Stimulated activated CD8-positive, alpha-beta memory T cell treated with anti-CD3 and anti-CD28 coated beads, Interleukin-7, amount 100 ng/mL, for 4 hours (primary cell): ENCODE data around the gene CHEK2.
"Not testable (repeated sequence)": the region's sequence is repeated elsewhere in the genome, so short reads cannot be mapped to it uniquely, and the experiment has no call there.

Experiments used
- DNase-seq, 2 donors: peaks; one replicate each; pipeline ENCODE4 v3.0.0-alpha.2; 2020; ENCODE audit warnings: low read depth in 2 of 2

CHEK2 gene

DNA sequence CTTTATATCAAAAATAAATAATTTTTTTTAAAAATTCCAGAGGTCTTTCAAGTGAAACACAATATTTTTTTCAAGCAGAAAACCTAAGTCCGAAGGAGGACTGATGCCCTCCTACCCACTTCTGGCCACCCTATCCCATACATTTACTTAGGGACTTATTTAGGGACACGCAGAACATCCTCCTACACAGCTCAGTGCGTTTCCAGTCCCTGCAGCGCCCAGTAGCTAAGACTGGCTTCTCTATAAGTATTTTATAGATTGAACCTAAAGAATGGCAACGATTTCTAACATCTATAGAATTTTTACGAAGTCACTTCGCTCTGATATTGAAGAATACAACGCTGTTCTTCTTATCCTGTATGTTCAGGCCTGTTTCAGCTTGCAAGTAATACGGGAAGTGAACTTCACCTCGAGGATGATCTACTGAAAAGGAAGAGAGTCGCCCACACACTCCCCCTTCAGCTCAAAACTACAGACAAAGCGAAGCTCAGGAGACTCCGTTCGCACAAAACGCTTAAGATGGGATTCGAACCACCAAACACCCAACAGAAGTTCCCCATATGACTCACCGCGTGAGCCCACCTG lies 328 bp downstream of the CHEK2 start:
- no peak for DNase-seq

DNA sequence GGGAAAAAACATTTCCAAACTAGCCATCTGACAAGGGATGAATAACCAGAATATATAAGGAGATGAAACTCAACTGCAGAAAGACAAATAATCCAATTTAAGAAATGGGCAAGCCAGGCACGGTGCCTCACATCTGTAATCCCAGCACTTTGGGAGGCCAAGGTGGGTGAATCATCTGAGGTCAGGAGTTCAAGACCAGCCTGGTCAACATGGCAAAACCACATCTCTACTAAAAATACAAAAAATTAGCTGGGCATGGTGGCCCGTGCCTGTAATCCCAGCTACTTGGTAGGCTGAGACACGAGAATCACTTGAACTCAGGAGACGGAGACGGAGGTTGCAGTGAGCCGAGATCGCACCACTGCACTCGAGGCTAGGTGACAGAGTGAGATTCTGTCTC lies 2.7 kb downstream of the CHEK2 start:
- not testable (repeated sequence) for DNase-seq

DNA sequence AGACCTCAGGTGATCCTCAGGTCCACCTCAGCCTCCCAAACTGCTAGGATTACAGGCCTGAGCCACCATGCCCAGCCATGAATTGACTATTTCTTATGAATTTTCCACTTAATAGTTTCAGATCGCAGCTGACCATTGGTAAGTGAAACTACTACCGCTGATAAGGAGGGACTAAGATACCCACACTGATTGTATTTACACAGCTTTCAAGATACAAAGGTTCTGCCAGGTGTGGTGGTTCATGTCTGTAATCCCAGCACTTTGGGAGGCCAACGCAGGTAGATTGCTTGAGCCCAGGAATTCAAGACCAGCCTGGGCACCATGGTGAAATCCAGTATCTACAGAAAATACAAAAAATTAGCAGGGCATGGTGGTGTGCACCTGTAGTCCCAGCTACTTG lies 3.9 kb downstream of the CHEK2 start:
- no peak for DNase-seq

DNA sequence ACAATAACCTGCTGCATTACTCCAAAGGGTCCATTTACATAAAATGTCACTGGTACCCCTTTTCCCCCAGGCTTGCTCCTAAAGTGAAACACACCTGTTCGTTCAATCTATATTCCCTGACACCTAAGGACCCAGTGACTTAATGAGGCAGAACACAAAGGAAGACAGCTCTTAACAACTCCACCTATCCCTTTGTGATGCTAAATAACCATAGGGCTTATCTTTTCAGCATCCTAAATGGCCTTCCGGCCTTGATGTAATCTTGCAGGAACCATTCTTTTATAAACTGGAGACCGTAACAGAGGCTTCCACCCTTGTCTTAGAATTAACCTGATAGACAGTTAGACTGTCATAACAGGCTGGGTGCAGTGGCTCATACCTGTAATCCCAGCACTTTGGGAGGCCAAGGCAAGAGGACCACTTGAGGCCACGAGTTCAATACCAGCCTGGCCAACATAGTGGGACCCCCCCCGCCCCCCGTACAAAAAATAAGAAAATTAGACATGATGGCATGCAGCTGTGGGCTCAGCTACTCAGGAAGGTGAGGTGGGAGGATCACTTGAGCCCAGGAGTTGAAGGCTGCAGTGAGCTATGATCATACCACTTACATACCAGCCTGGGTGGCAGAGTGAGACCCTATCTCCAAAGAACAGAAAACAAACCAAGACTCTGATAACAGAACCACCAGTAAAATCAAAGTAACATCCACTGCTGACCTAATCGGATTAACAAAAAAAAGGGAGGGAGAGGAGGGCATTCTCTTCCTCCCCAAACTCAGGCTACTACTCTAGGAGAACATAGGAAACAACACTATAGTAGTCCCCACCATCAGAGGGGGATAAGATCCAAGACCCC lies 5.1 kb downstream of the CHEK2 start:
- DNase-seq: no peak

DNA sequence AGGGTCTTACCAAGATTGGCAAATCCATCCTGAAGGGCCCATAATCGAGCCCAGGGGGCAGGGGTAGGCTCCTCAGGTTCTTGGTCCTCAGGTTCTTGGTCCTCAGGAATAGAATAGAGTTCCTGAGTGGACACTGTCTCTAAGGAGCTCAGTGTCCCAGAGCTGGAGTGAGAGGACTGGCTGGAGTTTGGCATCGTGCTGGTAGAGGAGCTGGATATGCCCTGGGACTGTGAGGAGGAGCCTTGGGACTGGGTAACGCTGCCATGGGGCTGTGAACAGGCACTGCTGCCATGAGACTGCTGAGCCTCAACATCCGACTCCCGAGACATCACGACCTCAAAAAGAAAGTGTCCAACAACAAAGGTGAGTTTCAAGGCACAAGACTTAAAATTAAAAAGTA lies 7.2 kb downstream of the CHEK2 start:
- no peak for DNase-seq

DNA sequence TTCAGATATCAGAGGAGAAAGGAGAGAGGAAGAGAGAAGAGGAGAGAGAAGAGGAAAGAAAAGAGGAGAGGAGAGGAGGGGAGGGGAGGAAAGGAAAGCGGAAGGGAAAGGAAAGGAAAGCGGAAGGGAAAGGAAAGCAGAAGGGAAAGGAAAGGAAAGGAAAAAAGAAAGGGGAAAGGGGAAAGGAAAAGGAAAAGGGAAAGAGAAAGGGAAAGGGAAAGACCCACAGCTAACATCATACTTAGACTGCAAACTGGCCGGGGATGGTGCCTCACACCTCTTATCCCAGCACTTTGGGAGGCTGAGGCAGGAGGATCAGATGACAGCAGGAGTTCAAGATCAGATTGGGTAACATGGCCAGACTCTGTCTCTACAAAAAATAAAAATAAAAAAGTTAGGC lies 11.4 kb downstream of the CHEK2 start:
- DNase-seq: no peak

DNA sequence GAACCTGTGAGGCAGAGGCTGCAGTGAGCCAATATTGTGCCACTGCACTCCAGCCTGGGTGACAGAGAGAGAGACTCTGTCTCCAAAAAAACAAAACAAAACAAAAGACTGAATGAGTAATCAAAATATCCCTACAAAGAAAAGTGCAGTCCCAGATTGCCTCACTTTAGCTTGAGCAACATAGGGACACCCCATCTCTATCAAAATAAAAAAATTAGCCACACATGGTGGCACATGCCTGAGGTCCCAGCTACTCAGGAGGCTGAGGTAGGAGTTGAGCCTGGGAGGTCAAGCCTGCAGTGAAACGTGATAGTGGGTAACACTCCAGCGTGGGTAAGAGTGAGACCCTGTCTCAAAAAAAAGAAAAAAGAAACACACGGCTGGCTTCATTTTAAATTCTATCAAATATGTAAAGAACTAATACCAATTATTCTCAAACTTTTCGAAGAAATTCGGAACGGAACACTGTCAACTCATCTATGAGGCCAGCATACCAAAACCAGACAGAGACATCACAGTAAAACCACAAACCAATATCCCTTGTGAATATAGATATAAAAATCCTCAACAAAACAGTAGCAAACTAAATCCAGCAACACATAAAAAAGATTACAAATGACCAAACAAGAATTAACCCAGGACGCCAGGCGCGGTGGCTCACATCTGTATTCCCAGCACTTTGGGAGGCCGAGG lies 12.9 kb downstream of the CHEK2 start:
- no peak for DNase-seq

DNA sequence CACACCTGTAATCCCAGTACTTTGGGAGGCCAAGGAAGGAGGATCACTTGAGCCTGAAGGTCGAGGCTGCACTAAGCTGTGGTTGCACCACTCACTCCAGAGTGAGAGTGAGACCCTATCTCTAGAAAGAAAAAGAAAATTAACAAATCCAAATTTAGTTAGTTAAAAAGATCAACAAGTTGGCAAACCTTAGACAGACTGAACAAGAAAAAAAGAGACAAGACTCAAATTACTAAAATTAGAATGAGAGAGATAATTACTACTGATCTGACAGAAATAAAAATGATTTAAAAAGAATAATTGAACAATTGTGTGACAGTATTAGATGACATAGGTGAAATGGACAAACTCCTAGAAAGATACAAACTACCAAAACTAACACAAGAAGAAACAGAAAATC lies 13.6 kb downstream of the CHEK2 start:
- no peak for DNase-seq

DNA sequence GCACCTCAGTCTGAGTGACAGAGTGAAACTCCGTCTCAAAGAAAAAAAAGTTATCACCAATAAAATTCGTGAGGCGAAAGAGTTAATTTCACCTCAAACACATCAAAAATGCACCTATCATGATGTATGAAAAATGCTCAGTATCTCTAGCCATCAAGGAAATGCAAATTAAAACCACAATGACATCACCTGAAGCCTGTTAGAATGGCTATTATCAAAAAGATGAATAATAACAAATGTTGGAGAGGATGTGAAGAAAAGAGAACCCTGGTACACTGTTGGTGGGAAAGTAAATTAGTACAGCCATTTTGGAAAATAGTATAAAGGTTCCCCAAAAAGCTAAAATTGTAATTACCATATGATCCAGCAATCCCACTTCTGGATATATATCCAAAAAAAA lies 23.6 kb downstream of the CHEK2 start:
- DNase-seq: no peak

DNA sequence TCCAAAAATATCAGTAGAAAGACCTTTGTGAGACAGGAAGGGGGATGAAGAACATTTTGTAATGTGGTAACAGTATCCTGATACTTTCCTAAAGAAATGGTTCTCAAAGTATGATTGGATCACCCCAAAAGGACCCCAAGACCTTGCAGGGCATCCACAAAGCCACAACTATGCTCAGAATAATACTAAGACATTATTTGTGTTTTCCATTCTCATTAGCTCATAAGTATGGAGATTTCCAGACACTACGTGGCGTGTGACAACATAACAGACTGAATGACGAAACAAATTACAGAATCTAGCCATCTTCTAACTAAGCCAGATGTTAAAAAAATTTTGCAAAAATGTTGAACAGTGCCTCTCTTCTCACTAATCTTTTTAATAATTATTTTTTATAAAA lies 24.9 kb downstream of the CHEK2 start:
- no peak for DNase-seq

DNA sequence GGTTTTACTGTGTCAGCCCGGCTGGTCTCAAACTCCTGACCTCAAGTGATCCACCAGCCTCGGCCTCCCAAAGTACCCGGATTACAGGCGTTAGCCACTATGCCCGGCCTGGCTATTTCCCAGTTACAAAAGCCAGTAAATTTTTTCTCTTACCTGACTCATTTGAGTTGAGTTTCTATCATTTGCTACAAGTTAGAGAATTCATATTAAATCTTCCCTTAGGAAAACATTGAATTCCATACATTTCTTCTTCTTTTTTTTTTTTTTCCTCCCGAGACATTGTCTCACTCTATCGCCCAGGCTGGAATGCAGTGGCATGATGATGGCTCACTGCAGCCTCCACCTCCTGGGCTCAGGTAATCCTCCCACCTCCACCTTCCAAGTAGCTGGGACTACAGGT lies 26.0 kb downstream of the CHEK2 start:
- no peak for DNase-seq

DNA sequence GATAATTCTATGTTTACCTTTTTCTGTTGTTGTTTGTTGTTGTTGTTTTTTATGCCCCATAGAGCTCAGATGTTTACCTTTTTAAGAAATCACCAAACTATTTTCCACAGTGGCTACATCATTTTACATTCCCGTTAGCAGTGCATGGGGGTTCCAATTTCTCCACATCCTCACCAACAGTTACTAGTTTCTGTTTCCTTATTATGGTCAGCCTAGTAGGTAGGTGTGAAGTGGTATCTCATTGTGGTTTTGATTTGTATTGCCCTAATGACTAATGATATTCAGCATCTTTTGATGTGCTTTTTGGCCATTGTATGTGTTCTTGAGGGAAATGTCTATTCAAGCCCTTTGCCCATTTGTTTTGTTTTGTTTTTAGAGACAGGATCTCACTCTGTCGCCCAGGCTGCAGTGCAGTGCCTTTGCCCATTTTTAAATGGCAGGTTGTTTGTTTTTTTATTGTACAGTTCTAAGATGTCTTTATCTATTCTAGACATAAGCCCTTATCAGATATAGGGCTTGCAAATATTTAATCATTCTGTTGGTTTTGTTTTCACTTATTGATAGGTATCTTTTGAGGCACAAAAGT lies 27.5 kb downstream of the CHEK2 start:
- DNase-seq: no peak

DNA sequence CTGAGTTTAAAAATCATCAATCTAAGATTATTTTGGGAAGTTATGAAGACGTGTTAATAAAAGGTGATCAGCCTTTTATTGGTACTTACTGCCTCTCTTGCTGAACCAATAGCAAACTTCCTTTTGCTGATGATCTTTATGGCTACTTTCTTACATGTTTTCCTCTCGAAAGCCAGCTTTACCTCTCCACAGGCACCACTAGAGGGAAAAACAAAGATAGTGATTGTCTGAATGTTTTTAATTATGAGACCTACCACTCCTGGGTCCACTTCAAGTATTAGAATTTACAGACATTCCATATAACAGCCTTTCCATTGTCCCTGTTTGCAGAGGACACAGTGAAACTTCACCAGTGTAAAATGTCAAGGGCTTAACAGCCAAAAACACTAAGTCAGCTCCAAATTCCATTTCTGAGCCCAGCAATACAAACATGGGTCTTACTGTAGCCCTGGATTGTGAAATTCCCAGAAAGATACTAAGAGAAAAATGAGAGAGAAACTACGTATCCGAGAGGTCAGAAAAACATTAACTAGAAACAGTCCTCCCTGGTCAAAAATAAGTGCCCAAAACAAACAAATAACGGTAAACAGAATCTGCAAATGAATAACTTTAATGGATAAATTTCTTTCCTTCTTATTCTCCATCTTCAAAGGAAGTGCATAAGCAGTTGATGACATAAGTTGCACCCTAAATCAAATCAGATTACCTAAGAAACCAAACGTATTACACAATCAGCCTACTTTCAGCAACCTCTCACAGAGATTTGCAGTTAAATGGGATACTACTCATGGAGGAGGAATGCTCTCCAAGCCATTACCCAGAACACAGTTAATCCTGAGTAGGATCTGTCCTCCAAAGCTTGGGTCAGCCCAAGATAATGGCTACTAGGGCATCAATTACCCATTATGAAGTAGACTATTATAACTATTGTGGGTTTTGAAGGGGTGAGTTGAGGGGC lies 29.5 kb downstream of the CHEK2 start:
- DNase-seq: no peak

DNA sequence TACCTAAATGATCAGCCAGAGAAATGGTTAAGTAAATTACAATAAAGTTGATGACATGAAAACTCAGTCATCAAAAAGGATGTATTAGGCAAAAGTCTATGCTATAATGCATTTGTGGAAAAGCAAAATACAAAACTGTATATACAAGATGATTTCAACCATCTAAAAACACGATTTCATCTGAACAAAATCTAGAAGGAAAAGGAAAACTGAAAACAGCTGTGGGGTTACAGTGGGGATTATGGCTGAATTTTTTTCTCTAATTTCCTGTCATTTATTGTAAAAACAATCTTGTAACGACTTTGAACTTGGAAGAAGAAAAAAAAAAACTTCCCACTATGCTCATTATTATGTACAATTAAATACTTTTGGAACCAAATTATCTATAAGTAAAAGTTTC lies 30.3 kb downstream of the CHEK2 start:
- DNase-seq: no peak

DNA sequence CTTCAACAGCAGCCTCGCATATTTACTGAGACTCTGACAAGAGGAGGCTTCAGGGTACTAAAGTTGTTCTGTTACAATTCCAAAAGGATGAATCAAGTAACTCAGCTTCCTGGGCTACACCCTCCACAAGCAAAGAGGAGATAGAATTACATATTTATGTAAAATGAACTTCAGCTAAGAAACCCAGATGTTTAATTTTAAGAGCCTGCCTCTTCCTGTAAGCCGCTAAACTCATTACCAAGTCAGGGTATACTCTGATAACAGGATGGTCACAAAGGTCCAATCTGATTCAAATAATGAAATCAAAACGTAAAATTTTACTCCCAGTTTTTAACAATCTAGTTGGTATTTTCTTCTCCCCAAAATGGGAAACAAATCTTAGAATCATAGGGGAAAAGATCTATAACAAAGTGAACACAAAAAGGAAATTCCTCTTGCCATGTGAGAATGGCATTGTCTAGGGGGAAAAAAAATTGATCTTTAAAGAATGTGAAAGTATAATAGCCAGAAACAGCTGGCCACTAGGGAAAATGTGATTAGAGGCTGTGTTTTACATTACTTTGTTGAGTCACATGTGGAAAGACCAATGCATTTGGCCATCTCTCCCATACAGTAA lies 30.9 kb downstream of the CHEK2 start:
- no peak for DNase-seq

DNA sequence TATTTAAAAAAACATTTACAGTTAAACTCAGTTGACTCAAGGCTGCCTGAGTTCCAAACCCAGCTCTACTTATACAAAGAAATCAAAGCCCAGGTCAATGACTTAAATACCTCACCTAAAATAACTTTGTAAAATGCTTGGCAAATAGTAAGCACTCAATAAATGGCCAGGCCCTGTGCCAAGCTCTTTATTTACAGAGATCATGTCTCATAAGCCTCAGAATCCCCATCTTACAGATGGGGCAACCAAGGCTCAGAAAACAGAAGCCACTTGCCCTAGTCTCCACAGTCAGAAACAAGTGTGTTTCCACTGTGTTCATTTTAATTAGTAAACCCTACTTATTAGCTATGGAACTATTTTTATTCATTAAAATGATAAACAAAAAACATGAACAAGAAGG lies 31.5 kb downstream of the CHEK2 start:
- no peak for DNase-seq

DNA sequence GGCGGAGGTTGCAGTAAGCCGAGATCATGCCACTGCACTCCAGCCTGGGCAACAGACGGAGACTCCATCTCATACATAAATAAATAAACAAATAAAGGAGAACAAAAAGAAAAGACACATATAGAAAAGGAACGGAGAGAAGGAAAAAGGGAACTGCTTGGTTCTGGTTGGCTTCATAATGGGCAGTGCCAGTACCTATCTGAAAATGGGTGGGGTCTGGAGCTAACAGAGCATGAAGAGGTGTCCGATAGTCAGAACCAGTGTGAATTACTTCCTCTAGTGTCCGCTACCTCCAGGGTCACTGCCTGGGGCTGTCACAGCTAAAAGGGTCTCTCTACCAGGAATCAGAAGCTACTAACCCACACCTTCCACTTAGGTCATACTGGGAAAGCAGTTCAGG lies 34.8 kb downstream of the CHEK2 start:
- DNase-seq: no peak

DNA sequence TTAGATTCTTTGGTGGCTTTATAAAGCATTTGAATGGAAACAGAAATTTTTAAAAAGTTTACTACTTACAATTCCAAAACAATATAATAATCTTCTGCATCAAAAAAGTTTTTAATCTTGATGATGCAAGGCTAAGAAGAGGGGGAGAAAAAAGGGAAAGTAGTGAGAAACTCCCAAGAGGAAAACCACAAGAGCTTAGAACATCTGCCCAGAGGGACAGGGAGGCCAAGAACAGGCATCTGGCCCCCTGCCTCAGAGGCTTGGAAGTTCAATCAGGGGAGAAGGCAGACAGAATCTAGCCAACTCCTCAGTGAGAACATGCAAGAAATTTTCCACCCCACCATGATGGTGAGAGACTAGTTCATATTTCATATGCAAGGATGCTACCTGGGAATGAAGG lies 38.2 kb downstream of the CHEK2 start:
- DNase-seq: no peak

DNA sequence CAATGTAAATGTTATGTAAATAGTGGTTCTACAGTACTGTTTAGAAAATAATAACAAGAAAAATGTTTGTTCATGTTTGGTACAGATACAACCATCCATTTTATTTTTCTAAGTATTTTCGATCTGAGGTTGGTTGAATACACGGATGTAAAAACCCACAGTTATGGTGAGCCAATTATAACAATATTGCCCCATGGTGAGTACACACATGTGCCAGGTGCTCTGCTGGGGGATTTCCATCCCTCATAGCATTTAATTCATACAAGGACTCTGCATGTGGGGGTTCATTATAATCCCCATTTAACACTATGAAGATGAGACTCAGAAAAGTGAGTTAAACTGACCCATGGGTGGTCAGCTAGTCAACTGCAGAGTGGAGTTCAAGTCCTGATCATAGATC lies 38.7 kb downstream of the CHEK2 start:
- no peak for DNase-seq

DNA sequence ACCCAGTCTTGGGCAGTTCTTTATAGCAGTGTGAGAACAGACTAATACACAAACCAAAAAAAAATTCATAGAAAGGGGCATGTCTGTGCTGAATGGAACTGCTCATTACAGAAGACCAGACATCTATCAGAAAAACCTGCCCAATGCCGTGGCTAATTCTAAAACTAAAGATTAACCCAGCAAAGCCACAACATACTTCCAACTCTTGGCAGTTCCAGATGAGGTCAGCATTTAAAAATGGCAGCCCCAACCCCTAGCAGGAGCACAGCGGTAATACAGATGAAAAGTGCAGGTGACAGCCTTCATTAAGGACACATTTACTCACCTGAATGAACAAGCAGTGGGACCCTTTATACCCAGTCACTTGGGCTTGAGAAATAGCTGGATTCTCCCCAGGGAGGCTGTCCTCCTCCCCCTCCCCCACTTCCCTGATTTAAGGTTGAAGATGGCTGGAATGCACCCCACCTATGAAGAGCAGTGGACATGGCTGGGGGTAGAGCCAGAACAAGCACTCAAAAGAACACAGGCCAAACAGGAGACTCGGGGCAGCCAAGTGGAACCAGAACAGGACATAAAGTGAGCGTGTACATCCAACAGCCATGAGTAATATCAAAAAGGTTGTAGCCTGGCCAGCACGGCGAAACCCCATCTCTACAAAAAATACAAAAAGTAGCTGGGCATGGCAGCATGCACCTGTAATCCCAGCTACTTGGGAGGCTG lies 48.4 kb downstream of the CHEK2 start:
- DNase-seq: not testable (repeated sequence)
